Glutamatergic neuron (in vitro differentiated cells): ENCODE data around the gene LAMP1. TPM values are rescaled to one million over a fixed set of nuclear protein-coding genes. Genes with fewer than 3 reads are reported as not detected.

ENCODE experiments used
- DNase-seq: peaks from one replicate; pipeline ENCODE4 v3.0.0; 2022
- H3K27ac Mint-ChIP-seq: one replicate; pipeline ENCODE4 v1.8.0; 2020; ENCODE audit warnings: mild to moderate bottlenecking, mixed read lengths, inconsistent platforms; ENCODE audit not compliant: unreplicated experiment
- H3K27me3 Mint-ChIP-seq: one replicate; pipeline ENCODE4 v1.8.0; 2020; ENCODE audit warnings: mild to moderate bottlenecking, moderate library complexity, mixed read lengths, inconsistent platforms; ENCODE audit not compliant: unreplicated experiment
- H3K36me3 Mint-ChIP-seq: one replicate; pipeline ENCODE4 v1.8.0; 2020; ENCODE audit warnings: mild to moderate bottlenecking, mixed read lengths, inconsistent platforms; ENCODE audit not compliant: unreplicated experiment
- H3K4me1 Mint-ChIP-seq: one replicate; pipeline ENCODE4 v1.8.0; 2020; ENCODE audit warnings: mild to moderate bottlenecking, low read depth, mixed read lengths, inconsistent platforms; ENCODE audit not compliant: unreplicated experiment
- H3K4me3 Mint-ChIP-seq: one replicate; pipeline ENCODE4 v1.8.0; 2020; ENCODE audit warnings: mild to moderate bottlenecking, mixed read lengths, inconsistent platforms; ENCODE audit not compliant: unreplicated experiment
- H3K9me3 Mint-ChIP-seq: one replicate; pipeline ENCODE4 v1.8.0; 2020; ENCODE audit warnings: mild to moderate bottlenecking, moderate library complexity, mixed read lengths, inconsistent platforms; ENCODE audit not compliant: unreplicated experiment
- total RNA-seq: library from RNA; stranded (reverse); fragmentation: NEBNext Ultra II Directional; extraction: Animal tissue kit (Norgen Biotek cat#: 25700); gene quantifications from one replicate; pipeline ENCODE4 v1.2.1, GENCODE V29; 2021; ENCODE audit not compliant: unreplicated experiment
- TF ChIP-seq, protein P1 (sequence below): fragments of 200-600 bp; sonication (generic); IDR thresholded peaks from one replicate; pipeline ENCODE4 v1.5.0; 2021; ENCODE audit not compliant: partially characterized antibody, unreplicated experiment

LAMP1 gene
- total RNA-seq, 1 donor from 2014 or later = 113 TPM

DNA sequence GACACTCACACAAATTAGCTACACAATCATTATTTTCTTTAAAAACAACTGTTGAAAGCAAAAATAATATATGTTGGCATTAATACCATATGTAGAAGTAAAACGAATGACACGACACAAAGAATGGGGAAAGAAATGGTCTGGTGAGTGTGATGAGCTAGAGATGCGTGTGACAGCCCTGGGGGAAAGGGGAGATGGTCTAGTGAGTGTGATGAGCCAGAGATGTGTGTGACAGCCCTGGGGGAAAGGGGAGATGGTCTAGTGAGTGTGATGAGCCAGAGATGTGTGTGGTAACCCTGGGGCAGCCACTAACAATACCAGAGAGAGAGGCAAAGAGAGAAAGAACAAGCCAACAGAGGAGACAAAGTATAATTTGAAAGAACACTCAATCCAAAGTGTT is 22.3 kb upstream of the LAMP1 start:
- Mint-ChIP-seq H3K4me3 (no peak overlapping the region), H3K27ac (no peak overlapping the region), H3K4me1 (no peaks in the 10 kb centered on the region), H3K9me3 (no peaks in the 10 kb centered on the region), H3K36me3 (peaks cover 8% of the 10 kb centered on the region), H3K27me3 (peaks cover 5% of the 10 kb centered on the region)
- no peak for DNase-seq
- TF ChIP-seq, protein P1, sequence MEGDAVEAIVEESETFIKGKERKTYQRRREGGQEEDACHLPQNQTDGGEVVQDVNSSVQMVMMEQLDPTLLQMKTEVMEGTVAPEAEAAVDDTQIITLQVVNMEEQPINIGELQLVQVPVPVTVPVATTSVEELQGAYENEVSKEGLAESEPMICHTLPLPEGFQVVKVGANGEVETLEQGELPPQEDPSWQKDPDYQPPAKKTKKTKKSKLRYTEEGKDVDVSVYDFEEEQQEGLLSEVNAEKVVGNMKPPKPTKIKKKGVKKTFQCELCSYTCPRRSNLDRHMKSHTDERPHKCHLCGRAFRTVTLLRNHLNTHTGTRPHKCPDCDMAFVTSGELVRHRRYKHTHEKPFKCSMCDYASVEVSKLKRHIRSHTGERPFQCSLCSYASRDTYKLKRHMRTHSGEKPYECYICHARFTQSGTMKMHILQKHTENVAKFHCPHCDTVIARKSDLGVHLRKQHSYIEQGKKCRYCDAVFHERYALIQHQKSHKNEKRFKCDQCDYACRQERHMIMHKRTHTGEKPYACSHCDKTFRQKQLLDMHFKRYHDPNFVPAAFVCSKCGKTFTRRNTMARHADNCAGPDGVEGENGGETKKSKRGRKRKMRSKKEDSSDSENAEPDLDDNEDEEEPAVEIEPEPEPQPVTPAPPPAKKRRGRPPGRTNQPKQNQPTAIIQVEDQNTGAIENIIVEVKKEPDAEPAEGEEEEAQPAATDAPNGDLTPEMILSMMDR = no peak

DNA sequence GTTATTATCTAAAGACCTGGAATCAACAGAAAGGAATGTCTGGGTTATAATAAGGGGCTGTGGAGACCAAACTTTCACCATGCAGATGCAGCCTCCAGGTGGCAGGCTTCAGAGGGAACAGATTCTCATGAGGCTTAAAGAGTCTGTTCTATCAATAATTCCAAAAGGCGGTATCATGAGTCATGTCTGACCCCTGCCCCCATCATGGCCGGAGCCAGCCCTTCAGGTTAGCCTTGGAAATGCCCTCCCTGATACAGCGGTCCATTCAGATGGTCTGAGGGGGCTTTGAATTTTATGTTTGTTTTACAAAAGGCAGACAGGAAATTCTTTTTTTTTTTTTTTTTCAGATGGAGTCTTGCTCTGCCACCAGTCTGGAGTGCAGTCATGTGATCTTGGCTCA is 21.7 kb upstream of the LAMP1 start:
- DNase-seq = peak; percentile 57

DNA sequence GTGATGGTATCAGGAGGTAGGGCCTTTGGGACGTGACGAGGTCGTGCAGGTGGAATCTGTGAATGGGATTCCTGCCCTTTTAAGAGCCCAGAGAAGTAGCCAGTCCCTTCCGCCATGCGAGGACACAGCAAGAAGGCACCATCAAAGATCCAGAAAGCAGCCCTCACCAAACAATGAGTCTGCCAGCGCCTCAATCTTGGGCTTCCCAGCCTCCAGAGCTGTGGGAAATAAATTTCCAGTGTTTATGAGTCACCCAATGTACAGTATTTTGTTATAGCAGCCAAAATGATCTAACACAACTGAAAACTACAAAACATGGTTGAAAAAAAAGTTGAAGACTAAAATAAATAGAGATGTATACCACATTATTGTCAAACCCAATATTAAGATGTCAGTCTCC is 16.9 kb upstream of the LAMP1 start:
- TF ChIP-seq, protein P1 = no peak
- Mint-ChIP-seq H3K27me3 (peaks cover 5% of the 10 kb centered on the region), H3K4me1 (no peaks in the 10 kb centered on the region), H3K27ac (no peak overlapping the region), H3K9me3 (no peaks in the 10 kb centered on the region), H3K36me3 (peaks cover 8% of the 10 kb centered on the region), H3K4me3 (no peak overlapping the region)
- DNase-seq = no peak

More for the DNA sequence above, 21.7 kb upstream of the LAMP1 start:
- H3K27ac Mint-ChIP-seq = no peak overlapping the region
- H3K9me3 Mint-ChIP-seq = no peaks in the 10 kb centered on the region
- TF ChIP-seq, protein P1 = peak; percentile 50
- no peaks in the 10 kb centered on the region for H3K4me1 Mint-ChIP-seq
- peaks cover 7% of the 10 kb centered on the region for H3K27me3 Mint-ChIP-seq
- H3K36me3 Mint-ChIP-seq = peaks cover 8% of the 10 kb centered on the region
- H3K4me3 Mint-ChIP-seq = no peak overlapping the region

DNA sequence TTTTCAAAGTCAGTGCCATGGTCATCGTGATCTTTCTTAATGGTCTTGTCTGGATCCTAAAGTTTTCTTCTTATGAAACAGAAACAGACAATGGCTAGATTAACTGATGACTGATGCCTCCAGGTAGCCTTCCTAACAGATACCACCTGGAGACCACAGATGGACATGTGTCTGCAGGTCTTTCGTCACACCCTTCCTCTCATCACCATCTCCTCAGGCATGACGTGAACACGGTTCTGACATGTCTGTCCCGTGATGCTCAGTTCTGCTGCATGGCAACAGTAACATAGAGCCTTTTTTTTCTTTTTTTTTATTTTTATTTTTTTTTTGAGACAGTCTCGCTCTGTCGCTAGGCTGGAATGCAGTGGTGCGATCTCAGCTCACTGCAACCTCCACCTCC is 13.1 kb upstream of the LAMP1 start:
- no peaks in the 10 kb centered on the region for H3K4me1 Mint-ChIP-seq
- peaks cover 2% of the 10 kb centered on the region for H3K9me3 Mint-ChIP-seq
- TF ChIP-seq, protein P1 = no peak
- peaks cover 2% of the 10 kb centered on the region for H3K36me3 Mint-ChIP-seq
- no peak overlapping the region for H3K4me3 Mint-ChIP-seq
- no peak for DNase-seq
- no peak overlapping the region for H3K27ac Mint-ChIP-seq
- H3K27me3 Mint-ChIP-seq = peaks cover 5% of the 10 kb centered on the region

DNA sequence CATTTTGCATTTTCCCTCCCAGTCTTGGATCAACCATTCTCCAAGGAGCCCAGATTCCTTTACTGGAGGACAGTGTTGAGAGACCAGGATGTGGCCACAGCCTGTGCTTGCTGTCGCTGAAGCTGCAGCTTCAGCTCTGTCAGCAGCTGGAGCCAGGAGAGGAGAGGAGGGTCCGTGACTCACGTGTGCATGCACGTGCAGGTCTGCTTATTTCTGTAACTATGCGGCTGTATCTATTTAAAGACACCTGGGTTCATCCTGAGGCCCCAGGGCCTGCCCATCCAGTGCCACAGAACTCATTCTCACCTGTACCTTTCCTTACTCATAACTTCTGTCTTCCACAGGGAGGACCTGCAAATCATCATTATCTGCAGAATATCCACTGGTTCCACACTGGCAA is 8.2 kb upstream of the LAMP1 start:
- no peaks in the 10 kb centered on the region for H3K36me3 Mint-ChIP-seq

More for the DNA sequence above, 8.2 kb upstream of the LAMP1 start:
- H3K27me3 Mint-ChIP-seq = no peaks in the 10 kb centered on the region
- peaks cover 6% of the 10 kb centered on the region for H3K4me1 Mint-ChIP-seq
- H3K27ac Mint-ChIP-seq = no peak overlapping the region
- no peak overlapping the region for H3K4me3 Mint-ChIP-seq
- no peak for DNase-seq
- H3K9me3 Mint-ChIP-seq = peaks cover 2% of the 10 kb centered on the region
- TF ChIP-seq, protein P1 = no peak
